Tibial nerve (tissue), 4 donors: Measurements from ENCODE around the gene ATP6V0E2. TPM values are rescaled to one million over a fixed set of nuclear protein-coding genes. Genes with fewer than 3 reads are reported as not detected.
A peak's percentile ranks its signal among the peaks of the same experiment; 100 is the strongest.

Source experiments
- DNase-seq, 2 donors: peaks; one replicate each; pipeline ENCODE4 v3.0.0-alpha.2; 2019; ENCODE audit warnings: low spot score in 2 of 2
- H3K27ac ChIP-seq, 4 donors: fragments of 200-600 bp; sonication (generic) in 3 of 4; one replicate each; pipeline ENCODE4 v1.5.1; 2017 to 2019; ENCODE audit warnings: mild to moderate bottlenecking in 1 of 4
- H3K27me3 ChIP-seq, 2 donors: fragments of 200-600 bp; sonication (generic) in 1 of 2; one replicate each; pipeline versions ENCODE4 v1.5.1 to v1.6.0; 2017 to 2019
- H3K36me3 ChIP-seq, 3 donors: fragments of 200-600 bp; sonication (generic); one replicate each; pipeline ENCODE4 v1.5.1; 2018 to 2019
- H3K4me1 ChIP-seq, 4 donors: fragments of 200-600 bp; sonication (generic) in 3 of 4; one replicate each; pipeline ENCODE4 v1.5.1; 2017 to 2019
- H3K4me3 ChIP-seq, 4 donors: fragments of 200-600 bp; sonication (generic) in 3 of 4; one replicate each; pipeline ENCODE4 v1.5.1; 2017 to 2019; ENCODE audit warnings: mild to moderate bottlenecking in 1 of 4, moderate library complexity in 1 of 4
- H3K9me3 ChIP-seq, 4 donors: fragments of 200-600 bp; sonication (generic) in 3 of 4; one replicate each; pipeline ENCODE4 v1.5.1; 2017 to 2019
- CTCF ChIP-seq, 5 experiments: fragments of 200-600 bp in 3 of 5; fragments of 450-650 bp in 2 of 5; sonication (generic) in 3 of 5; IDR thresholded peaks; one replicate each; pipeline ENCODE4 v1.5.1; 2016 to 2019; ENCODE audit warnings: antibody characterized with exemption in 5 of 5, mild to moderate bottlenecking in 3 of 5, moderate library complexity in 2 of 5
- EP300 ChIP-seq, 2 donors: sonication (generic); formaldehyde crosslinking; IDR thresholded peaks; one replicate each; pipeline ENCODE4 v1.6.1; 2017; ENCODE audit warnings: antibody characterized with exemption in 2 of 2, mild to moderate bottlenecking in 1 of 2
- POLR2A ChIP-seq, 2 donors: fragments of 450-650 bp; IDR thresholded peaks; one replicate each; pipeline ENCODE4 v1.6.1; 2017; ENCODE audit warnings: antibody characterized with exemption in 2 of 2, mild to moderate bottlenecking in 2 of 2, moderate library complexity in 2 of 2
- WGBS, 2 donors: methylation state at CpG; one replicate each; pipeline ENCODE4 v1.1.5; 2018; 5-methylcytosine and 5-hydroxymethylcytosine counted together
- total RNA-seq, 4 donors: library from RNA; depleted of rRNA; stranded (reverse); fragments of >200 nt; gene quantifications; one replicate each; pipeline ENCODE4 v1.1.0, GENCODE V29; 2016

The ATP6V0E2 gene
- total RNA-seq, 4 donors from 2014 or later, result 28.7 to 49.5 (median 38.1) TPM

- 57 to 91% methylated on average over 6 of the region's 6 CpGs for WGBS, 2 donors
- no peak overlapping the region for H3K4me3 ChIP-seq
- no peak for TF ChIP-seq POLR2A (IDR thresholded peaks at IDR 0.05)
- no peak for TF ChIP-seq EP300 (IDR thresholded peaks at IDR 0.05)
- TF ChIP-seq CTCF (IDR thresholded peaks at IDR 0.05), result no peak
These were observed 3.9 kb upstream of the ATP6V0E2 start for GRCh38 chr7:149869867-149870266.

GRCh38 chr7:149870274-149870673 is 3.5 kb upstream of the ATP6V0E2 start:
- peaks cover 0 to 25% (median 3%) of the 10 kb centered on the region in 4 donors for H3K4me1 ChIP-seq
- H3K4me3 ChIP-seq, result no peak overlapping the region
- WGBS, 2 donors, result 74 to 79% methylated on average over 3 of the region's 3 CpGs
- DNase-seq, result no peak
- TF ChIP-seq POLR2A (IDR thresholded peaks at IDR 0.05) (no peak), EP300 (IDR thresholded peaks at IDR 0.05) (no peak), CTCF (IDR thresholded peaks at IDR 0.05) (no peak)
- no peaks in the 10 kb centered on the region for H3K9me3 ChIP-seq
- H3K27ac ChIP-seq, result no peak overlapping the region
- no peaks in the 10 kb centered on the region for H3K27me3 ChIP-seq
- H3K36me3 ChIP-seq, result peaks cover 0 to 54% (median 0%) of the 10 kb centered on the region in 3 donors

More at GRCh38 chr7:149869867-149870266, 3.9 kb upstream of the ATP6V0E2 start:
- Histone ChIP-seq H3K27me3 (no peaks in the 10 kb centered on the region), H3K4me1 (peaks cover 0 to 21% (median 3%) of the 10 kb centered on the region in 4 donors), H3K36me3 (peaks cover 0 to 58% (median 0%) of the 10 kb centered on the region in 3 donors), H3K9me3 (no peaks in the 10 kb centered on the region), H3K27ac (peak overlapping the region in 1 of 4 donors; percentile 13)
- no peak for DNase-seq

- H3K27me3 ChIP-seq, result no peaks in the 10 kb centered on the region
- no peaks in the 10 kb centered on the region for H3K9me3 ChIP-seq
- TF ChIP-seq POLR2A (IDR thresholded peaks at IDR 0.05) (no peak), CTCF (IDR thresholded peaks at IDR 0.05) (no peak), EP300 (IDR thresholded peaks at IDR 0.05) (no peak)
- 81 to 84% methylated on average over 12 of the region's 12 CpGs for WGBS, 2 donors
- H3K4me1 ChIP-seq, result peaks cover 0 to 26% (median 3%) of the 10 kb centered on the region in 4 donors
- peak overlapping the region in 1 of 4 donors; percentile 93 for H3K27ac ChIP-seq
- no peak overlapping the region for H3K4me3 ChIP-seq
- DNase-seq, result no peak
- peaks cover 0 to 51% (median 0%) of the 10 kb centered on the region in 3 donors for H3K36me3 ChIP-seq
These were observed 2.9 kb upstream of the ATP6V0E2 start for GRCh38 chr7:149870701-149871483.

- Histone ChIP-seq H3K27ac (peak overlapping the region in 2 of 4 donors; percentile 92 to 93), H3K27me3 (no peaks in the 10 kb centered on the region), H3K4me1 (peaks cover 0 to 26% (median 3%) of the 10 kb centered on the region in 4 donors), H3K9me3 (no peaks in the 10 kb centered on the region), H3K4me3 (no peak overlapping the region), H3K36me3 (peaks cover 0 to 51% (median 0%) of the 10 kb centered on the region in 3 donors)
- TF ChIP-seq POLR2A (IDR thresholded peaks at IDR 0.05) (no peak), EP300 (IDR thresholded peaks at IDR 0.05) (no peak), CTCF (IDR thresholded peaks at IDR 0.05) (no peak)
- WGBS, 2 donors, result 93 to 100% methylated on average over 1 of the region's 1 CpG
- DNase-seq, result no peak
These were observed 2.2 kb upstream of the ATP6V0E2 start for GRCh38 chr7:149871576-149871975.

- Histone ChIP-seq H3K4me1 (peaks cover 0 to 26% (median 3%) of the 10 kb centered on the region in 4 donors), H3K27me3 (no peaks in the 10 kb centered on the region), H3K4me3 (peak overlapping the region; percentile 71 to 87 (median 73)), H3K36me3 (peaks cover 0 to 47% (median 0%) of the 10 kb centered on the region in 3 donors), H3K27ac (peak overlapping the region; percentile 78 to 93 (median 92)), H3K9me3 (no peaks in the 10 kb centered on the region)
- peak in 1 of 2 donors; percentile 70 for TF ChIP-seq EP300 (IDR thresholded peaks at IDR 0.05)
- TF ChIP-seq CTCF (IDR thresholded peaks at IDR 0.05), result peak in 3 of 5 experiments; percentile 43 to 57 (median 52)
- peak in 1 of 2 donors; percentile 51 for TF ChIP-seq POLR2A (IDR thresholded peaks at IDR 0.05)
- peak; percentile 76 to 77 for DNase-seq
- 16 to 19% methylated on average over 13 of the region's 13 CpGs for WGBS, 2 donors
These were observed 1.2 kb upstream of the ATP6V0E2 start for GRCh38 chr7:149872419-149873073.
